GM19023 (cell line): ENCODE measurements around the gene NEMF.
"Not testable (repeated sequence)": the region's sequence is repeated elsewhere in the genome, so short reads cannot be mapped to it uniquely, and the experiment has no call there.

Source experiments
- ATAC-seq: cut with Tn5 transposase; IDR thresholded peaks from one replicate; pipeline ENCODE4 v1.9.1; 2021; ENCODE audit warnings: mild to moderate bottlenecking, moderate library complexity; ENCODE audit not compliant: unreplicated experiment

NEMF gene

DNA sequence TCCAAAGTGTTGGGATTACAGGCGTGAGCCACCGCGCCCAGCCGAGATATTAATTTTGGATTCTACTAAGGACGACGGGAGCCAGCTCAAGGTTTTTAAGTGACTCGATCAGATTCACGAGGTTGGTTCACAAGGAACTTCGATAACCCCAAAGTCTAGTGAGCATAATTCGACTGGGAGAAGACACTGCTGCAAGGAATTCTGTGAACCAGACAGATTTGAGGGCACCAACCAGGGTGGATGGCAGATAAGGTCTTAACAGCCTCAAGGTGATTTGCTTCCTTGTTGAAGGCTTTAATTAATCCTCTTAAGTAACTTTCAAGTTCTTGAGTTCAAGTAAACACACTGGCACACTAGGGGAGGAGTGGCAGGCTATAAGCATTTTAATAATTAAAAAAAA, 85.7 kb downstream of the NEMF start:
- no peak for ATAC-seq

GRCh38 chr14:49761839-49762551, 90.6 kb downstream of the NEMF start:
- ATAC-seq, result no peak

DNA sequence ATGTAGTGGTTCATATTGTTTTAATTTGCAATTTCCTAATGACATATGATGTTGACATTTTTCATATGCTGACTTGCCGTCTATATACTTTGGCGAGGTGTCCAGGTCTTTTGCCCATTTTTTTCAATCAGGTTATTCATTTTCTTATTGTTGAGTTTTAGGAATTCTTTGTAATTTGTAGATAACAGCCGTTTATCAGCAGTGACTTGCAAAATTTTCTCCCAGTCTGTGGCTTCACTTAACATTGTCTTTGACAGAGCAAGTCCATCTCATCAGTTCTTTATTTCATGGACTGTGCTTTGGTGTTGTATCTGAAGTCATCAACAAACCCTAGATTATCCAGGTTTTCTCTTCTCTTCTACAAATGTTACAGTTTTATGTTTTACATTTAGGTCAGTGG, 97.2 kb downstream of the NEMF start:
- no peak for ATAC-seq

DNA sequence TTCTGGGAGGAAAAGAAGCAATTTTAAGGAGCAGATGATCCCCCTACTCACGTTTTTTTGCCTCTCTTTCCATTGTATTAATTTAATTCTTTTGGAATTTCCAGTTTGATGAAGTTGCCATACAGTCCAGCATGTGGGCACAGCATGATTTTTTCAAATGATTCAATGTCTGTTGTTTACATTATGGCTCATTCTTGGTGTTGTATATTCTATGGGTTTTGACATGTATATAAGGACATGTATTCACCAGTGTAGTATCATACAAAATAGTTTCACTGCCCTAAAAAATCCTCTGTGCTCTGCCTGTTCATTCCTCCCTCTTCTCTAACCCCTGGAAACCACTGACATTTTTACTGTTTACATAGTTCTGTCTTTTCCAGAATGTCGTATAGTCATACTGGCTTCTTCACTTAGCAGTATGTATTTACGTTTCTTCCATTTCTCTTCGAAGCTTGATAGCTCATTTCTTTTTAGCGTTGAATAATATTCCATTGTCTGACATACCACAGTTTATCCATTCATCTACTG, 98.0 kb downstream of the NEMF start:
- no peak for ATAC-seq

DNA sequence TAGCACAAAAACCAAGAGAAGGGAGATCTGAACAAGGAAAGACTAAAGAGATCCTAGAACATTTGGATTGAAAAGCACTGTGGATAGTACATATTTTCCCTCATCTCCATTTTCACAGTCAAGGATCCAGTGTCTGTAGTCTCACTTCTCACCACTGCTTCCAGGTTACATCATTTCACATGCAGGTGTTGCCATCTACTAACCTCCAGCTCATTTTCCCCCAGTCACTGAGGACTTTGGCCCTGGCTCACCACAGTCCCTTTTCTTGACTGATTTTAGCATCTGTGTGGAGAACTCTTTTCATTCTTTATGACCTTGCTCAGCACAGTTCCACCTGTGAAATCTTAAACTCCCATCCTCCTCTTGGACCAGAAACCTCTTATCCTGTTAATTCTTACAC, 106.1 kb downstream of the NEMF start:
- not testable (repeated sequence) for ATAC-seq

GRCh38 chr14:49745191-49745590, 107.4 kb downstream of the NEMF start:
- no peak for ATAC-seq

DNA sequence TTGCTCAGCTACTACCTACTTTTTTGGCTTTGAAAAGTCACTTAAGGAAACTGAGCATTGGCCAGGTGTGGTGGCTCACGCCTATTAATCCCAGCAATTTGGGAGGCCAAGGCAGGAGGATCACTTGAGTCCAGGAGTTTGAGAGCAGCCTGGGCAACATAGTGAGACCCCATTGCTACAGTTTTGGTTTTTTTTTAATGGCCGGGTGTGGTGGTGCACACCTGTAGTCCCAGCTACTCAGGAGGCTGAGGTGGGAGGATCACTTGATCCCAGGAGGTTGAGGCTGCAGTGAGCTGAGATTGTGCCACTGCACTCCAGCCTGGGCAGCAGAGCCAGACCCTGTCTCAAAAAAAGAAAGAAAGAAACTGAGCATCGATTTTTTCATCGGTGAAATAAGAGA, 116.9 kb downstream of the NEMF start:
- ATAC-seq, result not testable (repeated sequence)

- ATAC-seq, result no peak
These were observed 118.8 kb downstream of the NEMF start for GRCh38 chr14:49733836-49734235.

DNA sequence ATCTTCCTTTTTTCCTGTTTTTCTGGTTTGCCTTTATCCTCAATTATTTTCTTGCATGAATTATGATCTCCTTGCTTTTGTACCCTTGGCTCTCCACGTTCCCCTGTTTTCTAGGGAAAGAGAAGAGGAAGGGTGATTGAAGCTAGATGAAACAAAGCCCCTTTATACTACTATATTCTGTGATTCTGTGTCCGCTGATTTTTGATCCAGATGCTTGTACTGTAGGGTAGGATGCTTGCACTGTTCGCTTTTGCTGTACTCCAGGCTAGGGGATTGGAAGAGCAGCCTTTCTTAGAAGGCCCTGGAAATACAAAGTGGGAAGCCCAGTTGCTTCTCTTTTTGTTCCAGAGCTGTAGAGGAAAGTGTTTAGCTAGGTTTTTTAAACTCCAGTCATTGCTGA, 119.7 kb downstream of the NEMF start:
- no peak for ATAC-seq
